ENCODE data around the gene LST1.
"Not testable (repeated sequence)": the region's sequence is repeated elsewhere in the genome, so short reads cannot be mapped to it uniquely, and the experiment has no call there.

The LST1 gene

DNA sequence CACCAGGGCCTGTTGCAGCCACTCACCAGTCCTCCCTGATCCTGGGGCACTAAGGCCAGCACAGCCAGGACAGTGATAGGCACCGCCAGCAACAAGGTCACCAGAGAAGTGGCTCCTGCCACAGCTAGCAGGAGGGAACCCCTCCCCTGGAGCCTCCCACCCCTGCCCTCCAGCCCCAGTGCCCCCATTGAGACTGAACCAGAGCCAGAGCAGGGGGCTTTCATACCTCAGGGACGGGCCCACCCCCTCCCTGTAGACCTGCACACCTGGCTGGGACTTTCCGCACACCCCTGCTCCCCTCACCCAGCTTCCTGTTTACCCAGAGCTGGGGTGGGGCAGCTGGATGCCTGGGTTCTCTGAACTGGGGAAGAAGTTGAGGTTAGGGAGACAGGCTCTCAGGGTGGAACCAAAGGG, 3.8 kb upstream of the LST1 start, which contains the start of gene LTB:
LTB (minus strand) TSS at position 195 of the 414 bp plus-strand sequence; CDS start at position 188, 7 bp downstream.
- peak within 1 kb of the TSS; percentile 79 for H3K4me3 ChIP-seq (ENCODE audit: low read depth, low read length)
- TF ChIP-seq, protein P1, sequence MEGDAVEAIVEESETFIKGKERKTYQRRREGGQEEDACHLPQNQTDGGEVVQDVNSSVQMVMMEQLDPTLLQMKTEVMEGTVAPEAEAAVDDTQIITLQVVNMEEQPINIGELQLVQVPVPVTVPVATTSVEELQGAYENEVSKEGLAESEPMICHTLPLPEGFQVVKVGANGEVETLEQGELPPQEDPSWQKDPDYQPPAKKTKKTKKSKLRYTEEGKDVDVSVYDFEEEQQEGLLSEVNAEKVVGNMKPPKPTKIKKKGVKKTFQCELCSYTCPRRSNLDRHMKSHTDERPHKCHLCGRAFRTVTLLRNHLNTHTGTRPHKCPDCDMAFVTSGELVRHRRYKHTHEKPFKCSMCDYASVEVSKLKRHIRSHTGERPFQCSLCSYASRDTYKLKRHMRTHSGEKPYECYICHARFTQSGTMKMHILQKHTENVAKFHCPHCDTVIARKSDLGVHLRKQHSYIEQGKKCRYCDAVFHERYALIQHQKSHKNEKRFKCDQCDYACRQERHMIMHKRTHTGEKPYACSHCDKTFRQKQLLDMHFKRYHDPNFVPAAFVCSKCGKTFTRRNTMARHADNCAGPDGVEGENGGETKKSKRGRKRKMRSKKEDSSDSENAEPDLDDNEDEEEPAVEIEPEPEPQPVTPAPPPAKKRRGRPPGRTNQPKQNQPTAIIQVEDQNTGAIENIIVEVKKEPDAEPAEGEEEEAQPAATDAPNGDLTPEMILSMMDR (IDR thresholded peaks at IDR 0.05; ENCODE audit: low read depth, low read length): no peak

DNA sequence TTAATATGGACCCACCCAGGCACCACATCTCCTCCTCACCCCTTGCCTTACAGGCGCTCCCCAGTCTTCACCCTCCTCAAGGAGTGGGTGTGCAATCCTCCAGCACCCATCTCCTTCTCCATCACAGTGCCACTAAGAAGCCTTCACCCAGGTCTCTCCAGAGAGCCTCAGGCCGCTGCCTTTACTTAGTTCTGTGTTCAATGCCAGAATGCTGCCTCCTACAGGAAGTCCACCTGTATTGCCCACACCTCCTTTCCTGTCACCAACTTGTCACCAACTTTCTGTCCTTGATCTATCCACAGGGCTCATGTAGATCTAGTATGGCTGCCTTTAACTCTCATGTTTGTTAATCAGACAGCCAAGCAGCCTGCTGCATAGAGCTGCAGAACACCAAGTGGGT, 586 bp upstream of the LST1 start:
- no peak overlapping the region for H3K4me3 ChIP-seq (ENCODE audit: low read depth, low read length)
- TF ChIP-seq, protein P1 (IDR thresholded peaks at IDR 0.05; ENCODE audit: low read depth, low read length): peak; percentile 35

DNA sequence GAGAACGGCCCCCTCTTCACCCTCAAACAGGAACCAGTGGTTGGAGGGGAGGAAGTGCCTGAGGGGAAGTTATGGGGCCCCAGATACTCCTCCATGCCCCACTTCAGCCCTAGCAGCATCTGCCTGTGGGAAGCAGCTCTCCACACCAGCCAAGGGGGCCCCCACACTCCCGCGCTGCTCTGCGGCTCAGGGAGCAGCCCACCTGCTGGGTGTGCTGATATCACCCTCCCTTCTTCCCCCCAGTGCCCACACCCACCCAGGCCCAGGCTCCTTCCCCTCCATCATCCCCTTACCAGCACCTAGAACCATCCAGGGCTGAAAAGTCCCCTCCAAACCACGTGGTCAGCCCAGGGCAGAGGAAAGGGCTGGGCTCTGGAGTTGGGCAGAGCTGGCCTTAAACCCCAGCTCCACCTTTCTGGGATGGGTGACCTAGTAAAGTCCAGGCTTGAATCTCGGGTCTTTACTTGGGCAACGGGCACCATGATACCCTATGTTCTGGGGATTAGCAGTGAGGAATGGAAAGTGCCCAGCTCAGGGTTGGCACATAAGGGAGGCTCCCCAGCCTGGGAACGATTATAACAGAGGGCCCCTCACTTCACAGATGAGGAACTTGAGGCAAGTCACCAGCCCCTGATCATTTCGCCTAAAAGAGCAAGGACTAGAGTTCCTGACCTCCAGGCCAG, 663 bp downstream of the LST1 start:
- TF ChIP-seq, protein P1 (IDR thresholded peaks at IDR 0.05; ENCODE audit: low read depth, low read length): no peak
- H3K4me3 ChIP-seq (ENCODE audit: low read depth, low read length): no peak overlapping the region

DNA sequence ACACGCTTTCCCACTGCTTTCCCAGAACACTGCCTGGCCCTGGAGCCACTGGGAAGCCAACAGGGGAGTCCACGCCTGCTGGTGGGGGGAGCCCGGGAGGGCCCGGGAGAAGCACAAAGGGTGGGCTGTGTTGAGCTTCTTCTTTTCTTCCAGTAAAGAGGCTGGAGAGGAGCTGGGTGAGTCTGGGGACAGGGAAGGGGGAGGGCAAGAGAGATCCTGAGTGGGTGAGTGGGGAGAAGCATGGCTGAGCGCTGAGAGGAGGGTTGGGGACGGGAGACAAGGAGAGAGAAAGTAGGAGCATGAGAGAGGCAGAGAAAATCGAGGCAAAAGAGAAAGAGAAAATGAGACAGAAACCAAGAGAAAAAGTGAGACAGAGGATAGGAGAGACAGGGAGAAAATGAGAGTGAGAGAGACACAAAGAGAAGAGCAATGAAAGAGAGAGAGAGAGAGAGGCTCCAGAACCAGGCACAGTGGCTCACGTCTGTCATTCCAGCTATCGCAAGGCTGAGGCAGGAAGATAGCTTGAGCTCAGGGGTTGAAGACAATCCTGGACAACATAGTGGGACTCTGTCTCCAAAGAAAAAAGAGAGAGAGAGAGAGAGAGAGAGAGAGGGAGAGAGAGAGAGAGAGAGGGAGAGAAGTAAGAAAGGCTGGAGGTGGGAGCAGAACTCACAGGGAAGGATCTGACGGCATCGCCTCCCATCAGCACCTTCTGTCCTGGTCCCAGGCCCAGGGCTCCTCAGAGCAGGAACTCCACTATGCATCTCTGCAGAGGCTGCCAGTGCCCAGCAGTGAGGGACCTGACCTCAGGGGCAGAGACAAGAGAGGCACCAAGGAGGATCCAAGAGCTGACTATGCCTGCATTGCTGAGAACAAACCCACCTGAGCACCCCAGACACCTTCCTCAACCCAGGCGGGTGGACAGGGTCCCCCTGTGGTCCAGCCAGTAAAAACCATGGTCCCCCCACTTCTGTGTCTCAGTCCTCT, 2.0 kb downstream of the LST1 start:
- H3K4me3 ChIP-seq (ENCODE audit: low read depth, low read length): no peak overlapping the region
- TF ChIP-seq, protein P1 (IDR thresholded peaks at IDR 0.05; ENCODE audit: low read depth, low read length): no peak

DNA sequence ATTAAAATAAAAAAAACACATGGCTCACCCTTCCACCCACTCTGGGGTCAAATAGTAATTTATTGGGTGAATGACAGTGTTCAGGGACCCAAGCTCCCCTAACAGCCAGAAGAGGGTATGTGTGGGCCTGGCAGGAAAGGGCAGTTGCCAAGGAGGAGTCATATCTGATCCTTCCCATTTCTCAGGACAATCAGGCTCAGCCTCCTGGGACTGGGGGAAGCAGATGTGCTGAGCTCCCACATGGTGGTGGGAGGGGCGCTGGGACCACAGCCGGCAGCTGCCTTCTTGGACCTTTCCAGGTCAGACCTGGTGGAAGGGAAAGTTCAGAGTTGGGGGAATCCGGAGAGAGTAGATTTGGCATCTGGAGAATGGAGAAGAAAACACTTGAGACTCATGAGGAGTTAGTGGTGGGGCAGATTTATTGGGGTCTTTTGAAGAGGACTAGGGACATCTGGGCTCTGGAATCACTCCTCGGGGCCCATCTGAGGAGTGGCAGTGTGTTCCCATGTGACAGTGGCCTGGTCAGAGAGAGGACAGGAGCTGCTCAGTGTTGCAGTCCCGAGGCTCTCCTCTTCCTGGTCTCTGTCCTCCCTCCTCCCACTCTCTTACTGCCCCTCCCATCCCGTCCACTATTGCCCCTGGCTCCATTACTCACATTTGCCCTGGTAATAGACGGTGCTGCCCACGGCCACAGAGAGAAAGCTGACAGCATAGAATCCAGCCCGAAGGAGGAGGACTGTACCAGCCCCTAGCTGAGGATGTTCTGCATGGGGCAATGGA, 3.0 kb downstream of the LST1 start:
- H3K4me3 ChIP-seq (ENCODE audit: low read depth, low read length): no peak overlapping the region
- TF ChIP-seq, protein P1 (IDR thresholded peaks at IDR 0.05; ENCODE audit: low read depth, low read length): no peak

DNA sequence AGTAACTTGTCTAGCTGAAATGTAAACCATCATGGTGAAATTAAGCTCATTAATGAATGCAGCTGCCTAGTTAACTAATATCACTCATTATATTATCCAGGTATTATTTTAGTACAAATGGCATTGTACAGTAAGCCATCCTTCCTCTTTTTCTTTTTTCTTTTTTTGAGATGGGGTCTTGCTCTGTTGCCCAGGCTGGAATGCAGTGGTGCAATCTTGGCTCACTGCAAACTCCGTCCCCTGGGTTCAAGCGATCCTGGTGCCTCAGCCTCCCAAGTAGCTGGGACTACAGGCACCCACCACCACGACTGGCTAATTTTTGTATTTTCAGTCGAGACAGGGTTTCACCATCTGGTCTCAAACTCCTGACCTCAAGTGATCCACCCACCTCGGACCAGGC, 4.6 kb downstream of the LST1 start:
- H3K4me3 ChIP-seq (ENCODE audit: low read depth, low read length): not testable (repeated sequence)

DNA sequence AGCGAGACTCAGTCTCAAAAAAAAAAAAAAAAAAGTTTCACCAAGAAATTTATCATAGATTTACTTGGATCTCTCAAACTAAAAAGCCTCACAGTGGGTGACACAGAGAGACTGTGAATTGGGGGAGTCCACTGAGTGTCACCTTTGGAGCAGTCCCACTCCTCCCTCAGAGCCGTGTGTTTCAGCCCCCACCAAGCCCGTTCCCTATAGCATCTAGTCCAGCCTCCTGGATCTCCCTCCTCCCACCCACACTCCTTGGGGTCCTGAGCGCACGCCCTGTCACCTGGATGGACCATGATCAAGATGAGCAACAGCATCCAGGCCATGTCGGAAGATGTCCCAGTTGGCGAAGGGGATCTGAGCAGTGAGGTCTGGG, 6.3 kb downstream of the LST1 start:
- TF ChIP-seq, protein P1 (IDR thresholded peaks at IDR 0.05; ENCODE audit: low read depth, low read length): no peak
- H3K4me3 ChIP-seq (ENCODE audit: low read depth, low read length): no peak overlapping the region
